Measurements from ENCODE around the gene GARIN5A.

The GARIN5A gene

GRCh38 chr19:50468818-50469217 is 7.8 kb downstream of the GARIN5A start:
- H3K4me3 ChIP-seq (ENCODE audit: low read depth, low read length): no peak overlapping the region
- TF ChIP-seq CTCF (IDR thresholded peaks at IDR 0.05; ENCODE audit: borderline replicate concordance, insufficient read depth, low read depth, low read length): no peak

GRCh38 chr19:50467566-50467965 is 9.1 kb downstream of the GARIN5A start:
- TF ChIP-seq CTCF (IDR thresholded peaks at IDR 0.05; ENCODE audit: borderline replicate concordance, insufficient read depth, low read depth, low read length): no peak
- no peak overlapping the region for H3K4me3 ChIP-seq (ENCODE audit: low read depth, low read length)

GRCh38 chr19:50466706-50467039 is 10.0 kb downstream of the GARIN5A start:
- no peak for TF ChIP-seq CTCF (IDR thresholded peaks at IDR 0.05; ENCODE audit: borderline replicate concordance, insufficient read depth, low read depth, low read length)
- H3K4me3 ChIP-seq (ENCODE audit: low read depth, low read length): no peak overlapping the region

- no peak overlapping the region for H3K4me3 ChIP-seq (ENCODE audit: low read depth, low read length)
- TF ChIP-seq CTCF (IDR thresholded peaks at IDR 0.05; ENCODE audit: borderline replicate concordance, insufficient read depth, low read depth, low read length): 0 out of 2 replicates have a peak, but pooled peaks have one; percentile 17
These were observed 10.5 kb downstream of the GARIN5A start for GRCh38 chr19:50465986-50466705.

GRCh38 chr19:50465000-50465399 is 11.6 kb downstream of the GARIN5A start:
- no peak overlapping the region for H3K4me3 ChIP-seq (ENCODE audit: low read depth, low read length)
- no peak for TF ChIP-seq CTCF (IDR thresholded peaks at IDR 0.05; ENCODE audit: borderline replicate concordance, insufficient read depth, low read depth, low read length)

- no peak for TF ChIP-seq CTCF (IDR thresholded peaks at IDR 0.05; ENCODE audit: borderline replicate concordance, insufficient read depth, low read depth, low read length)
- H3K4me3 ChIP-seq (ENCODE audit: low read depth, low read length): no peak overlapping the region
These were observed 12.3 kb downstream of the GARIN5A start for GRCh38 chr19:50464348-50464747.

GRCh38 chr19:50462970-50463369 is 13.7 kb downstream of the GARIN5A start:
- no peak for TF ChIP-seq CTCF (IDR thresholded peaks at IDR 0.05; ENCODE audit: borderline replicate concordance, insufficient read depth, low read depth, low read length)
- no peak overlapping the region for H3K4me3 ChIP-seq (ENCODE audit: low read depth, low read length)
